ENCODE measurements around the gene IL20RB. TPM values are rescaled to one million over a fixed set of nuclear protein-coding genes. Genes with fewer than 3 reads are reported as not detected.

The IL20RB gene
- total RNA-seq, 2 donors from 2014 or later: 0.41 TPM; not detected in 1

- Histone ChIP-seq H3K9me3 (no peaks in the 10 kb centered on the region), H3K27me3 (no peaks in the 10 kb centered on the region), H3K4me1 (peaks cover 0 to 25% of the 10 kb centered on the region in 2 donors), H3K4me3 (no peak overlapping the region), H3K36me3 (peaks cover 8% of the 10 kb centered on the region), H3K27ac (no peak overlapping the region)
- DNase-seq (ENCODE audit: low spot score): no peak
- TF ChIP-seq CTCF (IDR thresholded peaks at IDR 0.05): no peak
Measured at GRCh38 chr3:136928240-136928639, 29.5 kb upstream of the IL20RB start.

- peaks cover 0 to 22% of the 10 kb centered on the region in 2 donors for H3K4me1 ChIP-seq
- peak overlapping the region in 1 of 2 donors; percentile 24 for H3K4me3 ChIP-seq
- no peaks in the 10 kb centered on the region for H3K27me3 ChIP-seq
- H3K27ac ChIP-seq: peak overlapping the region in 1 of 2 donors; percentile 26
- H3K9me3 ChIP-seq: no peaks in the 10 kb centered on the region
- peaks cover 8% of the 10 kb centered on the region for H3K36me3 ChIP-seq
- TF ChIP-seq CTCF (IDR thresholded peaks at IDR 0.05): no peak
- no peak for DNase-seq (ENCODE audit: low spot score)
Measured at GRCh38 chr3:136929977-136930670, 27.7 kb upstream of the IL20RB start.

GRCh38 chr3:136931606-136932005 lies 26.2 kb upstream of the IL20RB start:
- Histone ChIP-seq H3K4me3 (peak overlapping the region; percentile 8 to 15), H3K36me3 (peaks cover 8% of the 10 kb centered on the region), H3K27ac (no peak overlapping the region), H3K4me1 (peaks cover 0 to 15% of the 10 kb centered on the region in 2 donors), H3K27me3 (no peaks in the 10 kb centered on the region), H3K9me3 (no peaks in the 10 kb centered on the region)
- no peak for DNase-seq (ENCODE audit: low spot score)
- no peak for TF ChIP-seq CTCF (IDR thresholded peaks at IDR 0.05)

GRCh38 chr3:136932523-136932922 lies 25.3 kb upstream of the IL20RB start:
- Histone ChIP-seq H3K36me3 (peaks cover 8% of the 10 kb centered on the region), H3K4me3 (no peak overlapping the region), H3K27me3 (no peaks in the 10 kb centered on the region), H3K9me3 (no peaks in the 10 kb centered on the region), H3K27ac (no peak overlapping the region), H3K4me1 (peaks cover 0 to 15% of the 10 kb centered on the region in 2 donors)
- no peak for DNase-seq (ENCODE audit: low spot score)
- TF ChIP-seq CTCF (IDR thresholded peaks at IDR 0.05): no peak

GRCh38 chr3:136932978-136933772 lies 24.6 kb upstream of the IL20RB start:
- H3K4me3 ChIP-seq: no peak overlapping the region
- H3K4me1 ChIP-seq: peaks cover 0 to 22% of the 10 kb centered on the region in 2 donors
- DNase-seq (ENCODE audit: low spot score): no peak
- H3K36me3 ChIP-seq: peaks cover 5% of the 10 kb centered on the region
- H3K9me3 ChIP-seq: no peaks in the 10 kb centered on the region
- TF ChIP-seq CTCF (IDR thresholded peaks at IDR 0.05): no peak
- no peaks in the 10 kb centered on the region for H3K27me3 ChIP-seq
- no peak overlapping the region for H3K27ac ChIP-seq

Data from right atrium auricular region (tissue), 2 donors.